Neural cell (in vitro differentiated cells): ENCODE data around the gene PIK3R4. TPM values are rescaled to one million over a fixed set of nuclear protein-coding genes. Genes with fewer than 3 reads are reported as not detected.

Source experiments
- H2AFZ ChIP-seq: fragments of 200-600, 300-800 bp; sonication (generic), shearing (Covaris generic); 2 replicates; pipeline ENCODE4 v1.6.0; 2014; ENCODE audit warnings: low read depth, mild to moderate bottlenecking, antibody characterized with exemption, low read length, moderate library complexity
- H3F3A ChIP-seq: fragments of 200-600 bp; shearing (Covaris generic); 2 replicates; pipeline ENCODE4 v1.6.1; 2016; ENCODE audit warnings: mild to moderate bottlenecking, moderate library complexity, mixed read lengths, antibody characterized with exemption, low read length; ENCODE audit not compliant: insufficient read depth, poor library complexity, severe bottlenecking
- H3K27ac ChIP-seq: fragments of 200-600, 300-800 bp; sonication (generic), shearing (Covaris generic); 2 replicates; pipeline ENCODE4 v1.5.1; 2014; ENCODE audit warnings: mild to moderate bottlenecking, low read length, moderate library complexity
- H3K27me3 ChIP-seq: fragments of 300-800, 200-600 bp; sonication (generic), shearing (Covaris generic); 2 replicates; pipeline ENCODE4 v1.6.0; 2014; ENCODE audit warnings: mild to moderate bottlenecking, low read depth, low read length, moderate library complexity; ENCODE audit not compliant: insufficient read depth
- H3K36me3 ChIP-seq: fragments of 300-800, 200-600 bp; sonication (generic), shearing (Covaris generic); 2 replicates; pipeline ENCODE4 v1.5.1; 2014; ENCODE audit warnings: mild to moderate bottlenecking, antibody characterized with exemption, low read length, moderate library complexity; ENCODE audit not compliant: insufficient read depth
- H3K4me2 ChIP-seq: fragments of 300-800, 200-600 bp; sonication (generic), shearing (Covaris generic); 2 replicates; pipeline ENCODE4 v1.6.0; 2014; ENCODE audit warnings: mild to moderate bottlenecking, low read length
- H3K4me3 ChIP-seq: fragments of 300-800, 200-600 bp; sonication (generic), shearing (Covaris generic); 2 replicates; pipeline ENCODE4 v1.5.1; 2014; ENCODE audit warnings: mild to moderate bottlenecking, low read length, moderate library complexity
- H3K79me2 ChIP-seq: fragments of 200-600 bp; shearing (Covaris generic); replicated peaks from 2 replicates; pipeline ENCODE4 v1.6.0; 2014; ENCODE audit warnings: mild to moderate bottlenecking, low read length, moderate library complexity; ENCODE audit not compliant: insufficient read depth
- H3K9ac ChIP-seq: fragments of 300-800, 200-600 bp; sonication (generic), shearing (Covaris generic); 2 replicates; pipeline ENCODE4 v1.6.1; 2016; ENCODE audit warnings: mild to moderate bottlenecking, low read length, mixed read lengths
- H3K9me2 ChIP-seq: fragments of 200-600 bp; shearing (Covaris generic); 2 replicates; pipeline ENCODE4 v1.6.1; 2016; ENCODE audit warnings: mild to moderate bottlenecking, low read length, mixed read lengths; ENCODE audit not compliant: insufficient read depth
- H3K9me3 ChIP-seq: fragments of 200-600, 300-800 bp; sonication (generic), shearing (Covaris generic); 2 replicates; pipeline ENCODE4 v1.6.1; 2016; ENCODE audit warnings: mild to moderate bottlenecking, mixed run types, low read length, moderate library complexity, mixed read lengths
- H4K20me1 ChIP-seq: fragments of 200-600 bp; shearing (Covaris generic); 2 replicates; pipeline ENCODE4 v1.6.1; 2016; ENCODE audit warnings: mild to moderate bottlenecking, mixed run types; ENCODE audit not compliant: insufficient read depth
- CTCF ChIP-seq: fragments of 450-650 bp; IDR thresholded peaks from 2 replicates; pipeline ENCODE4 v1.5.1; 2014; ENCODE audit warnings: antibody characterized with exemption, mild to moderate bottlenecking, moderate library complexity; ENCODE audit not compliant: poor library complexity, severe bottlenecking
- EP300 ChIP-seq: fragments of 450-650 bp; conservative IDR thresholded peaks from 2 replicates; pipeline ENCODE4 v1.6.1; 2014; ENCODE audit warnings: antibody characterized with exemption, mild to moderate bottlenecking, moderate library complexity; ENCODE audit not compliant: poor library complexity, severe bottlenecking
- EZH2 ChIP-seq: fragments of 200-600, 300-800 bp; shearing (Covaris generic), sonication (generic); IDR thresholded peaks from 2 replicates; pipeline ENCODE4 v1.6.1; 2014; ENCODE audit warnings: antibody characterized with exemption, low read length, borderline replicate concordance, mild to moderate bottlenecking; ENCODE audit not compliant: insufficient read depth, poor library complexity, severe bottlenecking
- MXI1 ChIP-seq: fragments of 450-650 bp; conservative IDR thresholded peaks from 2 replicates; pipeline ENCODE4 v1.6.1; 2014; ENCODE audit warnings: antibody characterized with exemption, mild to moderate bottlenecking; ENCODE audit not compliant: poor library complexity, severe bottlenecking
- POLR2AphosphoS5 ChIP-seq: IDR thresholded peaks from 2 replicates; pipeline ENCODE4 v1.6.1; 2012
- RAD21 ChIP-seq: fragments of 450-650 bp; conservative IDR thresholded peaks from 2 replicates; pipeline ENCODE4 v1.6.1; 2014; ENCODE audit warnings: antibody characterized with exemption, mild to moderate bottlenecking, moderate library complexity
- SMC3 ChIP-seq: fragments of 450-650 bp; conservative IDR thresholded peaks from 2 replicates; pipeline ENCODE4 v1.6.1; 2014; ENCODE audit warnings: antibody characterized with exemption, mild to moderate bottlenecking, moderate library complexity; ENCODE audit not compliant: poor library complexity
- TAF1 ChIP-seq: IDR thresholded peaks from 2 replicates; pipeline ENCODE4 v1.6.1; 2012; ENCODE audit warnings: low read depth
- polyA plus RNA-seq: library from polyadenylated mRNA; depleted of rRNA; stranded (reverse); fragments of >200 nt; gene quantifications from 2 replicates; pipeline ENCODE4 v1.2.3, GENCODE V29; 2014
- TF ChIP-seq, protein P1 (sequence below): IDR thresholded peaks from 2 replicates; pipeline ENCODE4 v1.6.1; 2012; ENCODE audit warnings: borderline replicate concordance

Gene PIK3R4
- polyA plus RNA-seq, 1 donor from 2014 or later = 18.3 TPM

DNA sequence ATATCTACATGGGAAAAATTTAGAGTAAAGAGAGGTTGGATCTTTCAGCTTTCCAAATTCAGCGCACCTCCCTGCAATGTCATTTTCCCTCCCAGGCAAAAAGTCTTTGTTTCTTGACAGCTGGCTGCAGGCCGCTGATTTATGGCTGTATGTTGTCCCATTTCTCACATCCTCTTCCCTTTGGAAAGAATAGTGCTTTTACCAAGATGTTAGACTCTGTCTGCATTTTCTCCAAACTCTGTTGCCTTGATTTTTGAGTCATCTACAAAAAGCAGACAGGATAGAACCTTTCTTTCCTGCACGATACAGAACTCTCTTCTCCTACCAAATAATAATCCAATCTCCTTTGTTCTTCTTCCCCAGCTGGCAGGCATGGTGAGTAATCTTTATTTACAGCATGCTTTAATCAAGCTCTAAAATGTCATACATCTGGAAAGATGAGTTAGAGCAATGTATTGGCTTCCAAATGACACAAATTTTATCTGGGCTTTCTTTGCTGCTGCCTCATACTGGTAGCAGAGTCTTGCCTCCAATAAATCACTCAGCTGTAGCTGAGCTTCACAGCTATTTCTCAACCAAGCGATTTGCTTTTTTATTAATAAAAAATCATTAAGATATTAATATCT, 101.9 kb downstream of the PIK3R4 start:
- no peaks in the 10 kb centered on the region for H3F3A ChIP-seq
- no peaks in the 10 kb centered on the region for H3K9me3 ChIP-seq
- no peak overlapping the region for H3K4me2 ChIP-seq
- H3K9me2 ChIP-seq = no peaks in the 10 kb centered on the region
- no peak overlapping the region for H3K9ac ChIP-seq
- H3K27me3 ChIP-seq = no peaks in the 10 kb centered on the region
- H3K27ac ChIP-seq = no peak overlapping the region
- TF ChIP-seq MXI1 (no peak), SMC3 (no peak), EZH2 (no peak), EP300 (no peak), CTCF (no peak), TAF1 (no peak), RAD21 (no peak), POLR2AphosphoS5 (no peak)
- TF ChIP-seq, protein P1, sequence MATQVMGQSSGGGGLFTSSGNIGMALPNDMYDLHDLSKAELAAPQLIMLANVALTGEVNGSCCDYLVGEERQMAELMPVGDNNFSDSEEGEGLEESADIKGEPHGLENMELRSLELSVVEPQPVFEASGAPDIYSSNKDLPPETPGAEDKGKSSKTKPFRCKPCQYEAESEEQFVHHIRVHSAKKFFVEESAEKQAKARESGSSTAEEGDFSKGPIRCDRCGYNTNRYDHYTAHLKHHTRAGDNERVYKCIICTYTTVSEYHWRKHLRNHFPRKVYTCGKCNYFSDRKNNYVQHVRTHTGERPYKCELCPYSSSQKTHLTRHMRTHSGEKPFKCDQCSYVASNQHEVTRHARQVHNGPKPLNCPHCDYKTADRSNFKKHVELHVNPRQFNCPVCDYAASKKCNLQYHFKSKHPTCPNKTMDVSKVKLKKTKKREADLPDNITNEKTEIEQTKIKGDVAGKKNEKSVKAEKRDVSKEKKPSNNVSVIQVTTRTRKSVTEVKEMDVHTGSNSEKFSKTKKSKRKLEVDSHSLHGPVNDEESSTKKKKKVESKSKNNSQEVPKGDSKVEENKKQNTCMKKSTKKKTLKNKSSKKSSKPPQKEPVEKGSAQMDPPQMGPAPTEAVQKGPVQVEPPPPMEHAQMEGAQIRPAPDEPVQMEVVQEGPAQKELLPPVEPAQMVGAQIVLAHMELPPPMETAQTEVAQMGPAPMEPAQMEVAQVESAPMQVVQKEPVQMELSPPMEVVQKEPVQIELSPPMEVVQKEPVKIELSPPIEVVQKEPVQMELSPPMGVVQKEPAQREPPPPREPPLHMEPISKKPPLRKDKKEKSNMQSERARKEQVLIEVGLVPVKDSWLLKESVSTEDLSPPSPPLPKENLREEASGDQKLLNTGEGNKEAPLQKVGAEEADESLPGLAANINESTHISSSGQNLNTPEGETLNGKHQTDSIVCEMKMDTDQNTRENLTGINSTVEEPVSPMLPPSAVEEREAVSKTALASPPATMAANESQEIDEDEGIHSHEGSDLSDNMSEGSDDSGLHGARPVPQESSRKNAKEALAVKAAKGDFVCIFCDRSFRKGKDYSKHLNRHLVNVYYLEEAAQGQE = no peak
- H4K20me1 ChIP-seq = no peaks in the 10 kb centered on the region
- H3K79me2 ChIP-seq = no peaks in the 10 kb centered on the region
- no peak overlapping the region for H3K4me3 ChIP-seq
- H2AFZ ChIP-seq = no peak overlapping the region
- H3K36me3 ChIP-seq = no peaks in the 10 kb centered on the region

GRCh38 chr3:130640027-130640426, 106.6 kb downstream of the PIK3R4 start:
- no peaks in the 10 kb centered on the region for H3K9me3 ChIP-seq

More at GRCh38 chr3:130640027-130640426, 106.6 kb downstream of the PIK3R4 start:
- Histone ChIP-seq H3K4me2 (no peak overlapping the region), H3K4me3 (no peak overlapping the region), H3F3A (no peaks in the 10 kb centered on the region), H3K36me3 (no peaks in the 10 kb centered on the region), H4K20me1 (no peaks in the 10 kb centered on the region), H3K79me2 (no peaks in the 10 kb centered on the region), H3K27ac (no peak overlapping the region), H3K9me2 (no peaks in the 10 kb centered on the region), H3K9ac (no peak overlapping the region), H2AFZ (no peak overlapping the region), H3K27me3 (no peaks in the 10 kb centered on the region)
- no peak for TF ChIP-seq CTCF
- TF ChIP-seq EZH2 = no peak
